Measurements from ENCODE around the gene RGS6.

RGS6 gene

DNA sequence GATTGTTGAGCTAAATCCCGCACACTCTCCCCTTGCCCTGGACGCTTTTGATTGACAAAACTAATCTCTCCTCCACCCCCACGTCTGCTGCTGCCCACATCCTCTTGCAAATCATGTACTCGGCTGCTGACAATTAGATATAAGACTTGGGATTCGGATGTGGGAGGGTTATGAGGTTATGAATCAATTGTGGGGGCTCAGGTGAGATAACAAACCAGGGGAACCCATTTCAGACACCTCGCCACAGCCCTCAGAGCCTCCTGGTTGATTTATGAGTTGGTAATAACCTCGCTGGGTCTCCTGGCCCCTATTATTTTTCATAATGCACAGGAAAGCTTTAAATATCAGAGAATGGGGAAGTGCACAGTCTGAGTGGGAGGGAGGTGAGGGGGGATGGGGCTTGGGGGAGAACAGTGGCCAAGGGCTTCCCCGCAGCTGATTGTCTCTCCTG is 511.8 kb downstream of the RGS6 start:
- TF ChIP-seq, protein P1, sequence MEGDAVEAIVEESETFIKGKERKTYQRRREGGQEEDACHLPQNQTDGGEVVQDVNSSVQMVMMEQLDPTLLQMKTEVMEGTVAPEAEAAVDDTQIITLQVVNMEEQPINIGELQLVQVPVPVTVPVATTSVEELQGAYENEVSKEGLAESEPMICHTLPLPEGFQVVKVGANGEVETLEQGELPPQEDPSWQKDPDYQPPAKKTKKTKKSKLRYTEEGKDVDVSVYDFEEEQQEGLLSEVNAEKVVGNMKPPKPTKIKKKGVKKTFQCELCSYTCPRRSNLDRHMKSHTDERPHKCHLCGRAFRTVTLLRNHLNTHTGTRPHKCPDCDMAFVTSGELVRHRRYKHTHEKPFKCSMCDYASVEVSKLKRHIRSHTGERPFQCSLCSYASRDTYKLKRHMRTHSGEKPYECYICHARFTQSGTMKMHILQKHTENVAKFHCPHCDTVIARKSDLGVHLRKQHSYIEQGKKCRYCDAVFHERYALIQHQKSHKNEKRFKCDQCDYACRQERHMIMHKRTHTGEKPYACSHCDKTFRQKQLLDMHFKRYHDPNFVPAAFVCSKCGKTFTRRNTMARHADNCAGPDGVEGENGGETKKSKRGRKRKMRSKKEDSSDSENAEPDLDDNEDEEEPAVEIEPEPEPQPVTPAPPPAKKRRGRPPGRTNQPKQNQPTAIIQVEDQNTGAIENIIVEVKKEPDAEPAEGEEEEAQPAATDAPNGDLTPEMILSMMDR (IDR thresholded peaks at IDR 0.05; ENCODE audit: low read depth, low read length): no peak
- H3K4me3 ChIP-seq (ENCODE audit: low read depth, low read length): no peak overlapping the region

DNA sequence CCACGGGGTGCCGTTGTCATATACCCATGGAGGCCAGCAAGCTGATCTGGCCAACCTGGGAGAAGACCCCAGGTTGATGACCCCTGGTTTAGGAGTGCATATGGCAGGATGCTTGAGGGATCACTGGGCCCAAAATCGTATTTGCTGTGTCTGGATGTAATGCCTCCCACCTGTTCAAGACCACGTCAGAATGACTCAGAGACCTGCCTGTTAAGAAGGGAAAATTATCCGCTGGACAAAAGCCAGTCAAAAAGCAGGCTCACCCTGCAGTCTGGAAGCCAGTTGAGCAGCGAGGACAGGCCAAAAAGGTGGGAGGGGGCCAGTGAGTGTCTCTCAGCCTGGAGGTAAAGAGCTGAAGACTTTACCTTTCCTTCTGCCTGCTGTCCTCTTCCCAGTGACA is 512.5 kb downstream of the RGS6 start:
- TF ChIP-seq, protein P1 (IDR thresholded peaks at IDR 0.05; ENCODE audit: low read depth, low read length): no peak
- no peak overlapping the region for H3K4me3 ChIP-seq (ENCODE audit: low read depth, low read length)

DNA sequence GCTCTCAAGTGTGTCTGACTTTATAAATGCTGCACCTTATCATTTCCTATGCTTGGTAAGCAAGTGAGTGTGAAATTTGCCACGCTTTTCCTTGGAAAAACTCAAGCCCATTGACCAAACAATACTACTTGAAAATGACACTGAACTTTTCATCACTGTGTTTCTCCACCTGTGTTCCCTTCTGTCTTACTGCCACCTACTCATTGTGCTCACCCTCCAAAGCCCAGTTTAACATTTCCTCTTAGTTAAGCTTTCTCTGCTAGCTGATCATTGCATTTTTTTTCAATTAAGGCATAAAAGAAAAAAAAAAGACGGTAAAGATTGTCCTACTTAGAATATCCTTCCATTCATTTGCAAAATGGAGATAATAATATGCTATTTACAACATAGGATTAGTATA is 516.0 kb downstream of the RGS6 start:
- TF ChIP-seq, protein P1 (IDR thresholded peaks at IDR 0.05; ENCODE audit: low read depth, low read length): no peak
- no peak overlapping the region for H3K4me3 ChIP-seq (ENCODE audit: low read depth, low read length)

DNA sequence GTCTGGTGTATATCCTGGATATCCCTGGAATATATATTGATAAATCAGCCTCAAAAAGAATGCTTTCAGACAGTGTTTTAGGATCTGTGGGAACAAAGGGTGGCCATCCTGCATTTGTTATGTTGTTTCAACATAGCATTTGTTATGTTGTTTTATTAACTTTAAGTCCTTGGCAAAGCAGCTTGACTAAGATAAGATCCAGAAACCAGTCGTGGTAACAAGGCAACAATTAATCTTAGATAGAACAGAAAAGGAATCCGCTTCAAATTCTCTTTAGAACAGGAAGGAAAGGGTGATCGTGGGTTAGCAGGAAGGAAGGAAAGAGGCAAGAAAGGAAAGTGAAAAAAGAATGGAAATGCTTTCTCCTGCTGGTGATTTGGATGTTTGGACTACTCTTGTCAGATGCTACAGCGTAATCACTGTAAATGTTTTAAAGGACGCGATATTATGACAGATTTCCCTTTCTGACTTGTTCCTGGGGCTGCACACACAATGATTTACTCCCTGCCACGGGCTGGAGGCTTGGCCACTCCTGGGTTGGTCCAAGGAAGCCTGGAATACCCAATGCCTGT is 518.3 kb downstream of the RGS6 start:
- no peak overlapping the region for H3K4me3 ChIP-seq (ENCODE audit: low read depth, low read length)
- TF ChIP-seq, protein P1 (IDR thresholded peaks at IDR 0.05; ENCODE audit: low read depth, low read length): no peak

DNA sequence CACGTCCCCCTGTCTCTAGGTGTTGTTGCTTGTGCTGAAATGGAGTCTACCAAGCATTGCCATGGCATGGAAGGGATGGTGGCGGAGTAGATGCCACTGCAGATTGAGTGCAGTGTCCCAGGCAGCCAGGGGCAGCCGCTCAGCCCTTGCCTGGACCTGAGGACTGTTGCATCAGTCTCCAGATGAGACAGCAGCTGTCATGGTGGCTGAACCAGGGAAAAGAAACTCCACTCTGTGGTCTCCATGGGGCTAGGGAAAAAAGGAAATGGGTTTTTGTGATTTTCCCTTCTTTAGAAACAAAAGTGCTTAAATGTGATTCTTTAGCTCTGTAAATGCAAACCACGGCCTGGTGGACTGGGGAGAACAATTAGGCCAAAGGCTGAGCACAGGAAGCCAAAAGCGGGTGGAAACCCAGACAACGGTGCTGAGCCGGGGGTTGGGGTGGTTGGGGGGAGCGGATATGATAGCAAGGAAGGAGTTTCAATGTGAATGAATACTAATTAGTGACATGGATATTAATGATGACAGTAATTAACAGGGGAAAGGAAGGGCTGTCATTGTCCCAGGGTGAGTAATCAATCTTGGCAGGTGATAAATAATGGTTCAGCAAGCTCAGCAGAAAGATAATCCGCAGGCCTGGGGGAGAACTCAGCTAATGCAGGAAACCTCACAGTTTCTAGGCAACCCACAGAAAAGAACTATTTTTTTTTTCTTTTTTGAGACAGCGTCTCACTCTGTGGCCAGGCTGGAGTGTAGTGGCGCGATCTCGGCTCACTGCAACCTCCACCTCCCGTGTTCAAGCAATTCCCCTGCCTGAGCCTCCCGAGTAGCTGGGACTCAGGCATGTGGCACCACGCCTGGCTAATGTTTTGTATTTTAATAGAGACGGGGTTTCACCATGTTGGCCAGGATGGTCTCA is 519.1 kb downstream of the RGS6 start:
- H3K4me3 ChIP-seq (ENCODE audit: low read depth, low read length): no peak overlapping the region
- TF ChIP-seq, protein P1 (IDR thresholded peaks at IDR 0.05; ENCODE audit: low read depth, low read length): no peak

DNA sequence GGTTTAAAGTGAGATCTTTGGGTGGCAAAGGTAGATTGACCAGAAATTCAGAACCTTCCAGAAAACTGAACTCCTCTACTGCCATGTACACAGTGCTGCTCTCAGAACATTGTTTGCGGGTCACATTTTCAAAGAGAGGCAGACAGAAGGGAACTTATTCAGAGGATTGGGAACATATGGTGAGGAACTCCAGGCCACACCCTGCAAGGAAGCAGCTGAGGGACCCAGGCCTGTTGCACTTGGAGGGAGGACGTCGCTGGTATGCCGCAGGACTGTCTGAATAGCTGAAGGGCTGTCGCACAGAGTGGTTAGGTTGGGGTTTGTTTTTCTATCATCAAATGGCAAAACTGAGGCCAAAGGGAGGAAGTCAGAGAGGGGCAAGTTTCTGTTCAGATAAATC is 520.5 kb downstream of the RGS6 start:
- no peak overlapping the region for H3K4me3 ChIP-seq (ENCODE audit: low read depth, low read length)
- TF ChIP-seq, protein P1 (IDR thresholded peaks at IDR 0.05; ENCODE audit: low read depth, low read length): no peak

Data from WI38 (cell line).